VCaP (cell line): Measurements from ENCODE around the gene FOXK1.

Experiments used
- H3K27ac ChIP-seq: fragments of 450-650 bp; 2 replicates; pipeline ENCODE4 v1.5.1; 2017
- CTCF ChIP-seq: fragments of 450-650 bp; conservative IDR thresholded peaks from 2 replicates; pipeline ENCODE4 v1.5.1; 2017; ENCODE audit warnings: mild to moderate bottlenecking, moderate library complexity

The FOXK1 gene

GRCh38 chr7:4734587-4735345 is 52.7 kb downstream of the FOXK1 start:
- no peak overlapping the region for H3K27ac ChIP-seq
- TF ChIP-seq CTCF = no peak

GRCh38 chr7:4737300-4737699 is 55.2 kb downstream of the FOXK1 start:
- H3K27ac ChIP-seq = no peak overlapping the region
- TF ChIP-seq CTCF = no peak

- no peak for TF ChIP-seq CTCF
- no peak overlapping the region for H3K27ac ChIP-seq
These were observed 56.8 kb downstream of the FOXK1 start for GRCh38 chr7:4738711-4739527.

- no peak for TF ChIP-seq CTCF
- no peak overlapping the region for H3K27ac ChIP-seq
These were observed 57.5 kb downstream of the FOXK1 start for GRCh38 chr7:4739528-4739992.

- H3K27ac ChIP-seq = no peak overlapping the region
- no peak for TF ChIP-seq CTCF
These were observed 58.7 kb downstream of the FOXK1 start for GRCh38 chr7:4740796-4741195.

GRCh38 chr7:4742051-4742573 is 60.0 kb downstream of the FOXK1 start:
- TF ChIP-seq CTCF = no peak
- H3K27ac ChIP-seq = no peak overlapping the region

- H3K27ac ChIP-seq = peak overlapping the region; percentile 71; the same call in 1 of the 2 replicates
- no peak for TF ChIP-seq CTCF
These were observed 60.8 kb downstream of the FOXK1 start for GRCh38 chr7:4742852-4743251.
